Mesenchymal stem cell (in vitro differentiated cells and primary cell): ENCODE measurements around the gene C1orf52.
"Not testable (repeated sequence)": the region's sequence is repeated elsewhere in the genome, so short reads cannot be mapped to it uniquely, and the experiment has no call there.

Experiments used
- DNase-seq: peaks from one replicate; pipeline ENCODE4 v3.0.0-alpha.2; 2013
- H2AFZ ChIP-seq: one replicate; pipeline ENCODE4 v1.6.1; 2013; ENCODE audit warnings: low read depth, mild to moderate bottlenecking, control low read depth, inconsistent platforms, low read length, moderate library complexity
- H2AK5ac ChIP-seq: 2 replicates; pipeline ENCODE4 v1.6.1; 2013; ENCODE audit warnings: low read length, moderate library complexity, mild to moderate bottlenecking, inconsistent platforms; ENCODE audit not compliant: severe bottlenecking
- H2BK120ac ChIP-seq: one replicate; pipeline ENCODE4 v1.6.1; 2013; ENCODE audit warnings: low read depth, mild to moderate bottlenecking, inconsistent platforms, low read length, moderate library complexity
- H2BK12ac ChIP-seq, 2 experiments: one replicate each; pipeline ENCODE4 v1.6.1; 2013; ENCODE audit warnings: inconsistent platforms in 2 of 2, low read length in 2 of 2, mild to moderate bottlenecking in 2 of 2, moderate library complexity in 2 of 2, control low read depth in 1 of 2
- H2BK15ac ChIP-seq: one replicate; pipeline ENCODE4 v1.6.1; 2013; ENCODE audit warnings: mild to moderate bottlenecking, low read depth, inconsistent platforms; ENCODE audit not compliant: poor library complexity, severe bottlenecking
- H2BK5ac ChIP-seq: 2 replicates; pipeline ENCODE4 v1.6.1; 2013; ENCODE audit warnings: low read depth, mild to moderate bottlenecking, low read length, control low read depth, inconsistent platforms; ENCODE audit not compliant: poor library complexity, severe bottlenecking
- H3K14ac ChIP-seq, 2 experiments: one replicate each; pipeline ENCODE4 v1.6.1; 2013; ENCODE audit warnings: inconsistent platforms in 2 of 2, low read length in 2 of 2, control low read depth in 1 of 2, mild to moderate bottlenecking in 1 of 2, moderate library complexity in 1 of 2
- H3K18ac ChIP-seq, 2 experiments: one replicate each; pipeline ENCODE4 v1.6.1; 2013; ENCODE audit warnings: inconsistent platforms in 2 of 2, low read length in 2 of 2, control low read depth in 1 of 2, low read depth in 1 of 2, mild to moderate bottlenecking in 1 of 2
- H3K23ac ChIP-seq, 2 experiments: one replicate each; pipeline ENCODE4 v1.6.1; 2013; ENCODE audit warnings: inconsistent platforms in 2 of 2, low read length in 2 of 2, mild to moderate bottlenecking in 2 of 2, moderate library complexity in 2 of 2, control low read depth in 1 of 2
- H3K27ac ChIP-seq: 2 replicates; pipeline ENCODE4 v1.5.1; 2013; ENCODE audit warnings: mild to moderate bottlenecking, moderate library complexity, low read length, control low read depth, inconsistent platforms; ENCODE audit not compliant: poor library complexity, severe bottlenecking
- H3K27me3 ChIP-seq, 2 experiments: 2 replicates each; pipeline versions ENCODE4 v1.6.1 to v1.7.0; 2013; ENCODE audit warnings: low read length in 2 of 2, mild to moderate bottlenecking in 2 of 2, moderate library complexity in 2 of 2, control low read depth in 1 of 2, inconsistent platforms in 1 of 2; ENCODE audit not compliant: control insufficient read depth in 1 of 2, insufficient read depth in 1 of 2
- H3K36me3 ChIP-seq, 2 experiments: 2 replicates each; pipeline versions ENCODE4 v1.6.1 to v1.7.0; 2013; ENCODE audit warnings: low read length in 2 of 2, control low read depth in 1 of 2, inconsistent platforms in 1 of 2, low read depth in 1 of 2, mild to moderate bottlenecking in 1 of 2; ENCODE audit not compliant: insufficient read depth in 2 of 2, control insufficient read depth in 1 of 2
- H3K4ac ChIP-seq, 2 experiments: one replicate each; pipeline ENCODE4 v1.6.1; 2013; ENCODE audit warnings: inconsistent platforms in 2 of 2, low read length in 2 of 2, mild to moderate bottlenecking in 2 of 2, moderate library complexity in 2 of 2, control low read depth in 1 of 2, low read depth in 1 of 2
- H3K4me1 ChIP-seq: 2 replicates; pipeline ENCODE4 v1.6.1; 2013; ENCODE audit warnings: low read depth, low read length, control low read depth; ENCODE audit not compliant: control insufficient read depth, insufficient read depth
- H3K4me2 ChIP-seq: 2 replicates; pipeline ENCODE4 v1.6.1; 2013; ENCODE audit warnings: low read length, mild to moderate bottlenecking, inconsistent platforms; ENCODE audit not compliant: poor library complexity, severe bottlenecking
- H3K4me3 ChIP-seq, 2 experiments: 2 replicates each; pipeline versions ENCODE4 v1.5.1 to v1.7.0; 2013; ENCODE audit warnings: low read length in 2 of 2, mild to moderate bottlenecking in 2 of 2, control low read depth in 1 of 2, low read depth in 1 of 2; ENCODE audit not compliant: insufficient read depth in 1 of 2
- H3K79me1 ChIP-seq: replicated peaks from 2 replicates; pipeline ENCODE4 v1.6.1; 2013; ENCODE audit warnings: mild to moderate bottlenecking, control low read depth, low read length, inconsistent platforms; ENCODE audit not compliant: poor library complexity, severe bottlenecking
- H3K9ac ChIP-seq: 2 replicates; pipeline ENCODE4 v1.7.0; 2013; ENCODE audit warnings: mild to moderate bottlenecking, low read length, moderate library complexity
- H3K9me3 ChIP-seq: 2 replicates; pipeline ENCODE4 v1.7.0; 2013; ENCODE audit warnings: mild to moderate bottlenecking, low read length; ENCODE audit not compliant: control insufficient read depth
- H4K8ac ChIP-seq: one replicate; pipeline ENCODE4 v1.6.1; 2013; ENCODE audit warnings: inconsistent platforms, mild to moderate bottlenecking, low read length, moderate library complexity
- H4K91ac ChIP-seq: one replicate; pipeline ENCODE4 v1.6.1; 2013; ENCODE audit warnings: mild to moderate bottlenecking, low read length, inconsistent platforms
- WGBS: methylation state at CpG from one replicate; pipeline ENCODE4 v1.1.7; 2013; ENCODE audit warnings: mixed read lengths; 5-methylcytosine and 5-hydroxymethylcytosine counted together

The C1orf52 gene

GRCh38 chr1:85258536-85259117, 835 bp downstream of the C1orf52 start:
- Histone ChIP-seq H3K79me1 (peaks cover 3% of the 10 kb centered on the region), H3K4me2 (peak overlapping the region; percentile 46), H3K4ac (no peak overlapping the region), H2AFZ (no peak overlapping the region), H2AK5ac (no peak overlapping the region), H3K36me3 (peaks cover 11 to 56% of the 10 kb centered on the region in 2 experiments), H3K14ac (no peak overlapping the region), H3K27ac (no peak overlapping the region), H3K27me3 (no peaks in the 10 kb centered on the region), H3K18ac (peak overlapping the region; percentile 67 to 74), H3K23ac (no peak overlapping the region), H4K91ac (no peak overlapping the region), H2BK12ac (no peak overlapping the region), H2BK5ac (no peak overlapping the region), H3K9me3 (no peaks in the 10 kb centered on the region), H3K9ac (peak overlapping the region; percentile 95), H2BK15ac (no peak overlapping the region), H3K4me1 (no peaks in the 10 kb centered on the region), H4K8ac (peak overlapping the region; percentile 82), H2BK120ac (peak overlapping the region; percentile 49), H3K4me3 (peak overlapping the region; percentile 95 to 96)
- no peak for DNase-seq
- 22% methylated on average over 19 of the region's 19 CpGs for WGBS

- not testable (repeated sequence) for DNase-seq, H2BK5ac ChIP-seq, H3K79me1 ChIP-seq
Measured at GRCh38 chr1:85249042-85249441, 10.4 kb downstream of the C1orf52 start.

GRCh38 chr1:85245891-85246290, 13.6 kb downstream of the C1orf52 start:
- H2BK15ac ChIP-seq = no peak overlapping the region
- H2AK5ac ChIP-seq = no peak overlapping the region
- no peaks in the 10 kb centered on the region for H3K27me3 ChIP-seq
- DNase-seq = no peak
- no peak overlapping the region for H3K14ac ChIP-seq
- peak overlapping the region; percentile 50 for H3K9ac ChIP-seq
- H3K23ac ChIP-seq = no peak overlapping the region
- no peak overlapping the region for H3K4me2 ChIP-seq
- peaks cover 2% of the 10 kb centered on the region for H3K4me1 ChIP-seq
- no peak overlapping the region for H3K27ac ChIP-seq
- no peaks in the 10 kb centered on the region for H3K79me1 ChIP-seq
- no peak overlapping the region for H2BK12ac ChIP-seq
- H3K36me3 ChIP-seq = peaks cover 0 to 5% of the 10 kb centered on the region in 2 experiments
- H4K8ac ChIP-seq = no peak overlapping the region
- 86% methylated on average over 1 of the region's 1 CpG for WGBS
- H2AFZ ChIP-seq = no peak overlapping the region
- no peak overlapping the region for H3K4me3 ChIP-seq
- no peak overlapping the region for H2BK5ac ChIP-seq
- H3K18ac ChIP-seq = no peak overlapping the region
- H2BK120ac ChIP-seq = no peak overlapping the region
- no peak overlapping the region for H3K4ac ChIP-seq
- no peak overlapping the region for H4K91ac ChIP-seq
- H3K9me3 ChIP-seq = no peaks in the 10 kb centered on the region

More at GRCh38 chr1:85249042-85249441, 10.4 kb downstream of the C1orf52 start:
- not testable (repeated sequence) for H3K14ac ChIP-seq, H2BK15ac ChIP-seq, H4K91ac ChIP-seq, H4K8ac ChIP-seq, H3K4ac ChIP-seq, H2AFZ ChIP-seq, H3K9me3 ChIP-seq, H3K27me3 ChIP-seq, H2BK120ac ChIP-seq, H3K4me3 ChIP-seq, H3K9ac ChIP-seq, H3K23ac ChIP-seq, H3K4me2 ChIP-seq, H2AK5ac ChIP-seq, H3K18ac ChIP-seq, H3K27ac ChIP-seq, H2BK12ac ChIP-seq, H3K4me1 ChIP-seq
- H3K36me3 ChIP-seq = peaks cover 0 to 34% of the 10 kb centered on the region in 2 experiments
- WGBS = 93% methylated on average over 3 of the region's 3 CpGs

- Histone ChIP-seq H2BK5ac (no peak overlapping the region), H4K91ac (no peak overlapping the region)
Measured at GRCh38 chr1:85245456-85245855, 14.0 kb downstream of the C1orf52 start.

More at GRCh38 chr1:85245456-85245855, 14.0 kb downstream of the C1orf52 start:
- Histone ChIP-seq H3K4me1 (peaks cover 2% of the 10 kb centered on the region), H3K36me3 (peaks cover 0 to under 1% of the 10 kb centered on the region in 2 experiments), H2BK12ac (peak overlapping the region in 1 of 2 experiments; percentile 72), H3K9me3 (no peaks in the 10 kb centered on the region), H4K8ac (no peak overlapping the region), H3K14ac (no peak overlapping the region), H3K4me3 (no peak overlapping the region), H3K18ac (peak overlapping the region in 1 of 2 experiments; percentile 48), H3K27me3 (no peaks in the 10 kb centered on the region), H3K27ac (no peak overlapping the region), H2AFZ (no peak overlapping the region), H2BK15ac (no peak overlapping the region), H3K79me1 (no peaks in the 10 kb centered on the region), H3K4ac (no peak overlapping the region), H3K4me2 (no peak overlapping the region), H3K23ac (no peak overlapping the region), H2AK5ac (no peak overlapping the region), H2BK120ac (no peak overlapping the region), H3K9ac (peak overlapping the region; percentile 50)
- DNase-seq = peak; percentile 17
- WGBS = 75% methylated on average over 1 of the region's 1 CpG
